ENCODE data around the gene UCKL1.

Gene UCKL1

DNA sequence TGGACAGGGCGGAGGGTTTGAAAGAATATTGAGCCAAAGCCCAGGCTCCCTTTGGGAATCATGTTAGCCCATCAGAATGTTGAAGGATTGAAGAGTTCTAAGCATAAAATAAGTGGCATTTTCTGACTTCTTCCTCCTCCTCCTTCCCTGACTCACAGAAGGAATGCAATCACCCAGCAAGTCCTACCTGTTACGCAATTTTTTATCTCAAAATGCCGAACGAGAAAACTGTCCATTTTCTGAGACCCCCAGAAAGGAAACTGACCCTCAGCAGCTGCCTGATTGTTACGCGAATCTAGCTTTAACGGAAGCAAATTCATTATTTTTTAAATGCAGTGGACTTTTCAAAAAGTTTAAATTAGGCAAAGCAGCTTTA, 66.0 kb downstream of the UCKL1 start:
- no peak for DNase-seq (ENCODE audit: low read depth)
